H1 (cell line): ENCODE measurements around the gene YBX2. TPM values are rescaled to one million over a fixed set of nuclear protein-coding genes. Genes with fewer than 3 reads are reported as not detected.

ENCODE experiments used
- KDM4A ChIP-seq: IDR thresholded peaks from one replicate; pipeline ENCODE4 v1.7.1; 2012; ENCODE audit warnings: low read depth, mild to moderate bottlenecking, moderate library complexity, low read length, inconsistent platforms; ENCODE audit not compliant: severe bottlenecking
- MAFK ChIP-seq: IDR thresholded peaks from 2 replicates; pipeline ENCODE4 v1.6.1; 2012; ENCODE audit warnings: low read depth, mild to moderate bottlenecking, improper control_type of control experiment, low read length
- PHF8 ChIP-seq: fragments of 200-600 bp; sonication (generic); conservative IDR thresholded peaks from 2 replicates; pipeline ENCODE4 v1.7.1; 2012; ENCODE audit warnings: low read depth, mild to moderate bottlenecking, inconsistent platforms, low read length, moderate library complexity
- SAP30 ChIP-seq: fragments of 300-600 bp; sonication (generic); IDR thresholded peaks from 2 replicates; pipeline ENCODE4 v1.7.1; 2012; ENCODE audit warnings: low read length, moderate library complexity, mild to moderate bottlenecking, inconsistent platforms; ENCODE audit not compliant: insufficient read depth, insufficient replicate concordance
- YY1 ChIP-seq: IDR thresholded peaks from 2 replicates; pipeline ENCODE4 v1.6.1; 2011; ENCODE audit warnings: low read depth, mild to moderate bottlenecking, low read length
- polyA plus RNA-seq, 7 experiments: library from polyadenylated mRNA; depleted of rRNA in 3 of 7; stranded (reverse) in 5 of 7; unstranded in 2 of 7; fragments of >200 nt in 5 of 7; fragments of 200-250 nt in 2 of 7; gene quantifications; 1 replicate in 5 of 7; 2 replicates in 1 of 7; 4 replicates in 1 of 7; pipeline versions ENCODE4 v1.2.1 to v1.2.3, GENCODE V29; 2011 to 2013; ENCODE audit warnings: missing spikeins in 2 of 7, mixed read lengths in 2 of 7
- total RNA-seq: library from RNA; stranded (reverse); fragmentation: NEBNext Ultra II Directional; extraction: Animal tissue kit (Norgen Biotek cat#: 25700); gene quantifications from 2 replicates; pipeline ENCODE4 v1.2.1, GENCODE V29; 2021
- TF ChIP-seq, protein P1 (sequence below): fragments of 300-600 bp; sonication (generic); IDR thresholded peaks from 2 replicates; pipeline ENCODE4 v1.7.1; 2012; ENCODE audit warnings: low read length, moderate library complexity, mild to moderate bottlenecking, inconsistent platforms; ENCODE audit not compliant: insufficient replicate concordance

Gene YBX2
- total and polyA plus RNA-seq, 2 of the 8 experiments (the other 6 are each of a cell fraction or from before 2014, with no cell fraction given) = 19.2 to 30.5 TPM

DNA sequence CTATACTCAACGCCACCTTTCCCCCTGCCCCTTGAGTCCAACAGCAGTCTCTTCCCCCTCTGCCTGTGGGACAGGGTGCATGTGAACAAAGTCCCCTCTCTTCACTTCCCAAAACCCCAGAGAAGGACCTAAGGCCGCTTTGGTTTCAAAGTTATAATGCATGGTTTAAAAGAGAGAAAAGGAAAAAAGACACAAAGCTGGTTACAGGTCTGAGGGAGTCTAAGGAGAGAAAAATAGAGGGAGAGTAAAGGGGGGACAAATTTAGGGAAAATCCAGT lies 51.0 kb downstream of the YBX2 start (continued):
- TF ChIP-seq, protein P1, sequence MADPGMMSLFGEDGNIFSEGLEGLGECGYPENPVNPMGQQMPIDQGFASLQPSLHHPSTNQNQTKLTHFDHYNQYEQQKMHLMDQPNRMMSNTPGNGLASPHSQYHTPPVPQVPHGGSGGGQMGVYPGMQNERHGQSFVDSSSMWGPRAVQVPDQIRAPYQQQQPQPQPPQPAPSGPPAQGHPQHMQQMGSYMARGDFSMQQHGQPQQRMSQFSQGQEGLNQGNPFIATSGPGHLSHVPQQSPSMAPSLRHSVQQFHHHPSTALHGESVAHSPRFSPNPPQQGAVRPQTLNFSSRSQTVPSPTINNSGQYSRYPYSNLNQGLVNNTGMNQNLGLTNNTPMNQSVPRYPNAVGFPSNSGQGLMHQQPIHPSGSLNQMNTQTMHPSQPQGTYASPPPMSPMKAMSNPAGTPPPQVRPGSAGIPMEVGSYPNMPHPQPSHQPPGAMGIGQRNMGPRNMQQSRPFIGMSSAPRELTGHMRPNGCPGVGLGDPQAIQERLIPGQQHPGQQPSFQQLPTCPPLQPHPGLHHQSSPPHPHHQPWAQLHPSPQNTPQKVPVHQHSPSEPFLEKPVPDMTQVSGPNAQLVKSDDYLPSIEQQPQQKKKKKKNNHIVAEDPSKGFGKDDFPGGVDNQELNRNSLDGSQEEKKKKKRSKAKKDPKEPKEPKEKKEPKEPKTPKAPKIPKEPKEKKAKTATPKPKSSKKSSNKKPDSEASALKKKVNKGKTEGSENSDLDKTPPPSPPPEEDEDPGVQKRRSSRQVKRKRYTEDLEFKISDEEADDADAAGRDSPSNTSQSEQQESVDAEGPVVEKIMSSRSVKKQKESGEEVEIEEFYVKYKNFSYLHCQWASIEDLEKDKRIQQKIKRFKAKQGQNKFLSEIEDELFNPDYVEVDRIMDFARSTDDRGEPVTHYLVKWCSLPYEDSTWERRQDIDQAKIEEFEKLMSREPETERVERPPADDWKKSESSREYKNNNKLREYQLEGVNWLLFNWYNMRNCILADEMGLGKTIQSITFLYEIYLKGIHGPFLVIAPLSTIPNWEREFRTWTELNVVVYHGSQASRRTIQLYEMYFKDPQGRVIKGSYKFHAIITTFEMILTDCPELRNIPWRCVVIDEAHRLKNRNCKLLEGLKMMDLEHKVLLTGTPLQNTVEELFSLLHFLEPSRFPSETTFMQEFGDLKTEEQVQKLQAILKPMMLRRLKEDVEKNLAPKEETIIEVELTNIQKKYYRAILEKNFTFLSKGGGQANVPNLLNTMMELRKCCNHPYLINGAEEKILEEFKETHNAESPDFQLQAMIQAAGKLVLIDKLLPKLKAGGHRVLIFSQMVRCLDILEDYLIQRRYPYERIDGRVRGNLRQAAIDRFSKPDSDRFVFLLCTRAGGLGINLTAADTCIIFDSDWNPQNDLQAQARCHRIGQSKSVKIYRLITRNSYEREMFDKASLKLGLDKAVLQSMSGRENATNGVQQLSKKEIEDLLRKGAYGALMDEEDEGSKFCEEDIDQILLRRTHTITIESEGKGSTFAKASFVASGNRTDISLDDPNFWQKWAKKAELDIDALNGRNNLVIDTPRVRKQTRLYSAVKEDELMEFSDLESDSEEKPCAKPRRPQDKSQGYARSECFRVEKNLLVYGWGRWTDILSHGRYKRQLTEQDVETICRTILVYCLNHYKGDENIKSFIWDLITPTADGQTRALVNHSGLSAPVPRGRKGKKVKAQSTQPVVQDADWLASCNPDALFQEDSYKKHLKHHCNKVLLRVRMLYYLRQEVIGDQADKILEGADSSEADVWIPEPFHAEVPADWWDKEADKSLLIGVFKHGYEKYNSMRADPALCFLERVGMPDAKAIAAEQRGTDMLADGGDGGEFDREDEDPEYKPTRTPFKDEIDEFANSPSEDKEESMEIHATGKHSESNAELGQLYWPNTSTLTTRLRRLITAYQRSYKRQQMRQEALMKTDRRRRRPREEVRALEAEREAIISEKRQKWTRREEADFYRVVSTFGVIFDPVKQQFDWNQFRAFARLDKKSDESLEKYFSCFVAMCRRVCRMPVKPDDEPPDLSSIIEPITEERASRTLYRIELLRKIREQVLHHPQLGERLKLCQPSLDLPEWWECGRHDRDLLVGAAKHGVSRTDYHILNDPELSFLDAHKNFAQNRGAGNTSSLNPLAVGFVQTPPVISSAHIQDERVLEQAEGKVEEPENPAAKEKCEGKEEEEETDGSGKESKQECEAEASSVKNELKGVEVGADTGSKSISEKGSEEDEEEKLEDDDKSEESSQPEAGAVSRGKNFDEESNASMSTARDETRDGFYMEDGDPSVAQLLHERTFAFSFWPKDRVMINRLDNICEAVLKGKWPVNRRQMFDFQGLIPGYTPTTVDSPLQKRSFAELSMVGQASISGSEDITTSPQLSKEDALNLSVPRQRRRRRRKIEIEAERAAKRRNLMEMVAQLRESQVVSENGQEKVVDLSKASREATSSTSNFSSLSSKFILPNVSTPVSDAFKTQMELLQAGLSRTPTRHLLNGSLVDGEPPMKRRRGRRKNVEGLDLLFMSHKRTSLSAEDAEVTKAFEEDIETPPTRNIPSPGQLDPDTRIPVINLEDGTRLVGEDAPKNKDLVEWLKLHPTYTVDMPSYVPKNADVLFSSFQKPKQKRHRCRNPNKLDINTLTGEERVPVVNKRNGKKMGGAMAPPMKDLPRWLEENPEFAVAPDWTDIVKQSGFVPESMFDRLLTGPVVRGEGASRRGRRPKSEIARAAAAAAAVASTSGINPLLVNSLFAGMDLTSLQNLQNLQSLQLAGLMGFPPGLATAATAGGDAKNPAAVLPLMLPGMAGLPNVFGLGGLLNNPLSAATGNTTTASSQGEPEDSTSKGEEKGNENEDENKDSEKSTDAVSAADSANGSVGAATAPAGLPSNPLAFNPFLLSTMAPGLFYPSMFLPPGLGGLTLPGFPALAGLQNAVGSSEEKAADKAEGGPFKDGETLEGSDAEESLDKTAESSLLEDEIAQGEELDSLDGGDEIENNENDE = no peak
- no peak for TF ChIP-seq MAFK
- no peak for TF ChIP-seq KDM4A
- no peak for TF ChIP-seq YY1
- TF ChIP-seq PHF8 = no peak
- TF ChIP-seq SAP30 = no peak
